Renal pelvis (tissue), 4 donors: ENCODE results near the gene SPTLC3. TPM values are rescaled to one million over a fixed set of nuclear protein-coding genes. Genes with fewer than 3 reads are reported as not detected.

Experiments
- DNase-seq: peaks from one replicate; pipeline ENCODE4 v3.0.0-alpha.2; 2013
- polyA plus RNA-seq, 3 donors: library from polyadenylated mRNA; unstranded; fragments of 120-200 nt; gene quantifications; one replicate each; pipeline ENCODE4 v1.2.1, GENCODE V29; 2013; ENCODE audit not compliant: insufficient read length in 3 of 3

Gene SPTLC3
- polyA plus RNA-seq, 3 donors: 16.9 to 25.3 (median 20.7) TPM

DNA sequence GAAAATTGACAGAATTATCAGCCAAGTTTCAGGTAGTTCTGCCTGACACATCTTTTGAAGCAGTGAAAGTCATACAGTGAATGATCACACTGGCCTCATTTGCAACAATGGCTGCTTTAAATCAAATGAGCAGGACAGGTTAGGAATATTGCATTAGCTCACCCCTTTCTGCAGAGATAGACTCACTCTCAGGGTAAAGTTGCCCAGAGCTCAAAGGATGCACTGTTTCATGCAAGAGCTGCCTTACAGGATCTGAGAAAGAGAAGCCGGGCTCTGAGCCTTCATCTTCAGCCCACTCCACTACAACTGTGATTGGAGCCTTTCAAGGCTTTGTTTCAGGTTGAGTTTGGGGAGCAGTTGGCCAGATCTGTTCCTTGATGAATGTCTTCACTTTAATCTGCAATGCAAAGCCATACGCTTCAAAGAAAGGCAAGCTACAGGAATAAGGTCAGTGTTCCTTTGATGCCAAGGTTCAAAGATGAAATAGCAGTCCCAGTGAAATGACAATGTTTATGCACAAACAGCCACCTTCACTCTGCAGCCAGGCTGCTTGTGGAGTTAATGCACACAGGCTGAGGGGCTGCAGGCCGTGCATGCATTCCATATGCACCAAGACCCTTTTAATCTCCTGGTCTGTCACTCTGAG lies 121.4 kb downstream of the SPTLC3 start:
- DNase-seq: no peak

DNA sequence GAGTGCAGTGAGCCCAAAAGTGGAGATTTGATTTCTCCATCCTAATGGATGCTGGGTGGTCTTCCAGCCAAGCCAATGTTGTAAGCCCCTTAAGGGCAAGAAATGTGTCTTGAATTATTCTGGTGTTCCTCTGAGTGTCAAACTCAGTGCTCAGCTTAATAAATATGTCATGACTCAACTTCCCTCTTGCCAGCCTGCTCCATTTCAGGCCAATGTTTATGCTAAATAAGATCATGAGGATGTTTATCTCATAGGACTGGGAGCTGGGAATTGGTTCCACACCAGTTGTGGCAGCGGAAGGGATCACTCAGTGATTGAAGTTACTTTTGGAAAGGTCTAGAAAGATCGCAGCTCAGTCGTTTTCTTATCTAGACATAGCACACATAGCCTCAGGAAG lies 121.9 kb downstream of the SPTLC3 start:
- no peak for DNase-seq

DNA sequence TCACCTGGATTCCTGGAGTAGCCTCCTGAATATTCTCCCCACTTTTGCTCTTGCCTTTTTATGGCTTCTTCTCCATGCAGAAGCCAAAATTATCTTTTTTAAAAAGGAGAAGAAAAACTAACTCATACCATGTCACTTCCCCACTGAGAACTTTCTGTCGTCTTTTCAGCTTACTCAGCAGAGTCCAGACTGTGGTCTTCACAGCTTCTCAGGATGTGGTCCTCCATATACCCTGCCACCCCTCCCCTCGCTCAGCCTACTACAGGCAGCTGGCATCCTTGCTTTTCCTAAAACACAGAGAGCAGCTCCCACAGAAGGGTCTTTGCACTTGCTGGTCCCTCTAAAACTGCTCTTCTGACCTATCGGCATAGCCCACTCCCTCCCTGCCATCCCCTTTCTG lies 122.9 kb downstream of the SPTLC3 start:
- DNase-seq: no peak

DNA sequence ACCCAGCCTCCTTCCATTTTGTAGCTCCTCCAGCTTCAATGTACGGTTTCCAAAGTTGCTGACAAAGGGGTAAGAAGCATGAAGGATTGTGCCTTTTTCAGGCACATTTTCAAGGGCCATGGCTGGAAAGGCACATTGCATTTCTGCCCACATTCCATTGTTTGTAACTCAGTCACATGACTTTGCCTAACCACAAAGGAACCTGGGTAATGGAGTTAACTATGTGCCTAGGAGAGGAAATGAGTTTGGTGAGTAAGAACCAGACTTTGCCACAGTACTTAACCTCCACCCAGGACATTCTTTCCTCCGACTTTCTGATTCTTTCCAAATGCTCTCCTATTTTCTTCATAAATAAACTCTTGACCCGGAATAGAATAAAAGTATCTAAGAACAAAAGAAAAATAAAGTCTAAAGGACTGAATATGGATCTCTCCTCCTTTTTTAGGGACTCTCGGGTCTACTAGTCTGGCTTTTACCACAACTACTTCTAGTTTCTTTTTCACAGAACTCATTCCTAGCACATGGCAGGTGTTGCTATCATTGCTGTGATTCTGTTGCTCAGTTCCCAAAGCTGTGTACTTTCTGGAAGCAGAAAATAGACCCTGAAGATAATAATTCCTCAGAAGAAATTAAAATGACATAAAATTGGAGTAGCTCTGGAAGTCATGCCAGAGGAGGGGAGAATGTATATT lies 130.8 kb downstream of the SPTLC3 start:
- no peak for DNase-seq

DNA sequence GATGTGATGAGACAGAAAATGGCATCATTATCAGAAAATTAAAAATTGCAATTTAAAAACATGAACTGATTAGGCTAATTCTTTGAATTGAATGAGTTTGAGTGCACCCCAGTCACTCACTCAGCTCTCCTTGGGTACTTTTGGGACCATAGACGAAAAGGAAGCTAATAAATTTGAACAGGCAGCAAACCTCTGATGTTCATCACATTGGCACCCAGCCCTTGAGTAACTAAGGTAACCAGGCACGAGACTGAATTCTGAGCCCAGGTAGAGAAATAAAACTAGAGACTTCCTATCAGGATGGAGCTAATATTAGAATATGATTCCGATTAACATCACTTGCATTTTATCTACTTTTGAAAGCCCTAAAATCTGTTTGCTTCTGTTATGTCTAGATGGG lies 131.4 kb downstream of the SPTLC3 start:
- DNase-seq: no peak

DNA sequence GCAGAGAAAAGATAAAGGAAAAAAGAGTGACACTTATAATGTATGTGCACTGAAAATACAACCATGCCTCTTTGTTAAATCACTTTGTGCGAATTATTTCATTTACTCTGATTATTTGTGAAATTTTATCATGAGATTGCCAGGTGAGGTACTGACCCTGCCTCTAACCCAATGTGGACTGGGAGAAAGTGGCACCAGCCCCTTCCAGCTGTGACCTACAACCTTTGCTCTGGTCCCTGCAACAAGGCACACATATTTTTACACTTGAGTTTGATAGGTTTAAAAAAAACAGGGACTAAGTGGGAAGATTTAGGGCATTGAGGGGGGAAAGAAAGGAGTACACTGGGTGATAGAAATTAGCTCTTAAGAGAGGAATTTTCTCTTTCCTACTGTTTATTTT lies 132.0 kb downstream of the SPTLC3 start:
- no peak for DNase-seq

DNA sequence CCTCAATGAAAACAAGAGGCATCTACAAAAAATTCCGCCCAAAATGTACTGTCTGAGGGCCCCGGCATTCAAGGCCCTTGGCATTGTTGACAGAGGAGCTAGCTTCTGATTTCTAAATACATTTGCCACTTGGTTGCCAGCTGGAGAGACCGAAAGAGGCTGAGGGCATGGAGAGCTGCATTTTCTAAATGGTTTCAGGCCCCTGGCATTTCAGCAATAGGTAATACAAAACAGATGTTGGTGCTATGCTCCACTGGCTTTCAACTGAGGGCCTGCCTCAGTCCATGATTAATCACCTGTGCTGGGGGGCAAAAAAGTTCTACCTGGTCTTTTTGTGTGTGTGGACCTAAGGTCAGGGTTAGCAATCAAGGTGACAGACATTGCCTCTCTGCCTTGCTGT lies 132.8 kb downstream of the SPTLC3 start:
- DNase-seq: peak; percentile 36

DNA sequence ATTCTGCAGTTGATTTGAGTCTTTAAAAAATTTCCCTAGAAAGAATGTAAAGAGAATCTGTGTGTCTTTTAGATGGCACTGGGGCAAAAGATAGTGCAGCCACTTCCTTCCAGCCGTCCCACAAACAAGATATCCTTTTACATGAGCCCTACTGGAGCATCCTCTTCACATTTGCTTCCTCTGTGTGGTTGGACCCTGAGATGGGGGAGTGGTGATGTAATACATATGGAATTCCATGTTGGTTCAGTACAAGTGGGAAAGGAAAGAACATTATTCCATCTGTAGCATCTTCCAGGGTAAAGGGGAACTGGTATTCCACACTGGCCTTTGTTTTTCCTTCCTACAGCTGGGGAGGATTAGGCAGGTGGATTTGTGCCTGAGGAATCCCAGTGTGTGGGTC lies 133.4 kb downstream of the SPTLC3 start:
- DNase-seq: no peak

DNA sequence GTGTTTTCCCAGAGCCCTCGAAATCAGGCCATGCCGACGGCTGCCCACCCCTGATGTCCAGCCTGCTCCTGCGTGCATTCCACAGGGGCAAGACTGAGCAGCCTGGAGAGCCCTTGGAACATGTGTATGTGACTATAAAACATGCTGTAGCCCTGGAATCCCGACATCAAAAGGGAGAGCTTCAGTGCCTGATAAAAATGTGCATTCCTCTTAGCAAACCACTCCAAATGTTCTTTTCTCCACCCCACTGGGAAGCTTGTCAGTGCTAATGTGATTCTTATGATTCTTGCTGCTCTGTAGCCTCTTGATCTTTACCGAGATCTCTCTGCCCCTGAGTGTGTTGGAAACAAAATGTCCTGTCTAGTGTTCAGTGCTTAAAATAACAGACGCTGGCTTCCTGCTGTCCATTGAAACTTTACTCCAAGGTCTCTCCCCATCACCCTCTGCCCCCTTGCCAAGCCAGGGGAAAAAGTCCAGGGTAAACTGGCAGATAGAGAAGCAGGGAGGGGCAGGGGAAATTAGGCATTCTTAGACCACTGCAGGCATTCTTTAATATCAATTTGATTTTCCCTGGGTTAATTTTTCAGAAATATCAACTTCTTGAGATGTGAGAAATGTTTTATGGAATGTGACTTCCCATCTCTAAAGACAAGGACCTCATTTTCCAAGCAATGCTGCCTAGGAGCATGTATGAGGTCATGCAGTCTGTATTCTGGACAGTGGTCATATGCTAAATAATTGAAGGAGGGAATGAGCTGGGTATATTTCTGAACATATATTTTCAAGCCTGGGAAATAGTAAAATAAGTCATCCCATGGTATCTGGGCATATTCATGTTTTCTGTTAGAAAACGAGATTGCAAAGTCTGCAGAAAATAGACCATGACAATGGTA lies 138.5 kb downstream of the SPTLC3 start:
- no peak for DNase-seq

DNA sequence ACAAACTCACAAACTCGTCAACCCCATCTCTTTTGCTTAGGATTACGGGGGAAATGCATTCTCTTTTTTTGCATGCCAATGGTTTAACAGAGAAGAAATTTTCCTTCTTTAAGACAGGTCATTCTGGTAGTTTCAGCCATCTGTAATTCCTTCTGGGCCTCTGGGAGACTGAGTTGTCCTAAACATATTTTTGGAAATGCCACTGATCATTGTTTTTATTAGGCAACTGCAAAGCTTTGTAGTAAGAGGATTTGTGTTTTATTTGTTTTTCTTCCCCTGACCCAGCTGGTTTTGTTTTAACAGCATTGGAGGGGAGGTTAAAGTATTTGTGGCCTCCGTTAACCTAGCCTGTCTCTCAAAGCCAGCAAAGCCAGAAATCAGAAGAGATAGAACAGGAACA lies 139.2 kb downstream of the SPTLC3 start:
- no peak for DNase-seq

DNA sequence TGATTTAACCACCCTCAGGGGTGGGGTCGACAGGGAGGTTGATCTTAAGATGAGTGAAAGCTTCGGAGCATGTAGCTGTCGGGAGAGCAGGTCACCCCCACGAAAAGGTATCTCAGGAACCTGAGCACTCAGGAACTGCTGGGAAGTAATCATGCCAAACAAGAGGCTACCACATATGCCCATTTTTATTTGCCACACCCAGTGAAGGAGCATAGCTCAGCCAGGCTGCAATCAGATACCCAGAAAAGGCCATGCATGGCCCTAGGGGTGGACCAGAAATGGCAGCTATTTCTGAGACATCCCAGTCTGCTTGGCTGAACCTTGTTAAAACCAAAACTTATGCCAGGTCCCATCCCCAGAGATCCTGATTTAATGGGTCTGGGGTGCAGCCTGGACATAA lies 139.6 kb downstream of the SPTLC3 start:
- no peak for DNase-seq

DNA sequence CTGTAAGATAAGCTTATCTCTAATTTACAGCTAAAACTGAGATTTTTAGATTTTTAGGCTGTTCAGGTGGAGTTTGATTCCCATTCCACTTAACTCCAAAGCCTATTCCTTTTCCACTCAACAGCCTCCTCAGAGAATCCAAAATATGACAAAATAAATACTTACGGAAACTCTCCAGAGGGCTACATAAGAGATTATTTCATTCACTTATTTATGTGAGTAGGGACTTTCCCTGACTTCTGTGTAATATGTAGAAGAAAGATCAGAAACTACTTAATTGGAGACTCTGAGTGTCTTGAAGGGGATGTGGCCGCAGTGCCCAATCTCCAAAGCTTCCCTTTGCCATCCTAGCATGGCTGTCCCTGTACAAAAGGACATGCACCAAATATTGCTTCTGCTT lies 140.2 kb downstream of the SPTLC3 start:
- DNase-seq: no peak

DNA sequence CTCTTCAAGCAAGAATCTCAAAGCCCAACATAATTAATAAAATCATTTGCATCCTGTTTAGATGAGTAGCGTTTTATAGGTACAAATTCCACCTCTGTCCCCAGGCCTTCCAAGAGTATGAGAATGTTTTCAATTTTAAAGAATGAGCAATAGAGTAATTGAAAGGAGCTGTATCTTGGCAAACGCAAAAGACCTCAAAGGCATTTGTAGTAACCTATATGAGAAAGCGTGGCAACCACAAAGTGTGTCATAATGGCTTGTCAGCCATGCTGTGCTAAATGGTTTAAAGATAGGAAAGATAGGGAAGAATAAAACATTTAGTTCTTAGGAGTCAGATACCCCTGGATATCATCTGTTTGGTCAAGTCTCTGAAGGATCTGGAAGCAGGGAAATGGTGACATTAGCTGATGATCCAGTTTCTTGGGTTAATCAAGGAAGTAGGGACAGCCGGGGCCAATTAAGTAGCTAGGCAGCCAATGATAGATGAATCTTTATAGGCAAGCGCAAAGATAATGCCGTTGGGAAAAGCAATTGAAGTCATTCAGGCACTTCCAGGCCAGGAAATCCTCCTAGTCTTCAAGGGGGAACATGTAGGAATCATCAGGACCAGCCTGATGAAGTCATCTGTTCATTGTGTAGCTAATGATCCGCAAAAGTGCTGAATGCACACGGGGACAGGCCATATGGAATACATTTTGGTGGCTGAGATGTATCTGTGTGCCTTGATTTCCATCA lies 140.8 kb downstream of the SPTLC3 start:
- no peak for DNase-seq

DNA sequence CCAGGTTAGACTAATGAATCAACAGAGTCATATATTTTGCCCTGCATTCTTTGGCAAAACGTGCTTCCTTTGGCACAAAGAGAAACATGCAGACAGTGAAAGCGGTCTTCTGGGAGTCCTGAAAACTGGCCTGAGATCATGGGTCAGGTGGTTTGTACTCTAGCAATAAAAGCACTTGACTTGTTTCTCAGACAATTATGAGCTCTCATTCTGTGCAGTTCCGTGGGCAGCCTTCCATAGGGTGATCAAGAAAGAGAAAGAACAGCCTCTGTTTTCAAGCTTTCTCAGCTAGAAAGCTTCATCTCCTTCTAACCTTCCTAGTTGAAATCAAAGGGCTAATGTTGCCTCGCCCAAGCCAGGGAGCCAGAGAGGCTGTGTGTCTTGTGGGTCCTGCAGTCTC lies 149.6 kb downstream of the SPTLC3 start:
- DNase-seq: no peak

DNA sequence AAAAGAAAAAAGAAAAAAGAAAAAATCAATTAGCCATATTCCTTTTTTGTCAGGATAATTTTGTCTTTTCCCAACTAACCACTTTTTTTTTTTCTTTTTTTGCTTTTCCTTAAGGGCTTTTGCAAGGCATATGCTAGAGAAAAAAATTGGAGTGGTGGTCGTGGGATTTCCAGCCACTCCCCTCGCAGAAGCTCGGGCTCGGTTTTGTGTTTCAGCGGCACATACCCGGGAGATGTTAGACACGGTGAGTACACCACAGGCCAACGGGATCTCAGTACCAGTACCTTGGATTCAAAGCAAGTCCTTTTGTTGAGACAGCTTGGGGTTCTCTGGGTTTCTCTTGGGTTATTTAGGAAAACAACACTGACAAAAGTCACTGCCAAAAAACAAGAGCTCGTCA lies 151.1 kb downstream of the SPTLC3 start:
- no peak for DNase-seq

DNA sequence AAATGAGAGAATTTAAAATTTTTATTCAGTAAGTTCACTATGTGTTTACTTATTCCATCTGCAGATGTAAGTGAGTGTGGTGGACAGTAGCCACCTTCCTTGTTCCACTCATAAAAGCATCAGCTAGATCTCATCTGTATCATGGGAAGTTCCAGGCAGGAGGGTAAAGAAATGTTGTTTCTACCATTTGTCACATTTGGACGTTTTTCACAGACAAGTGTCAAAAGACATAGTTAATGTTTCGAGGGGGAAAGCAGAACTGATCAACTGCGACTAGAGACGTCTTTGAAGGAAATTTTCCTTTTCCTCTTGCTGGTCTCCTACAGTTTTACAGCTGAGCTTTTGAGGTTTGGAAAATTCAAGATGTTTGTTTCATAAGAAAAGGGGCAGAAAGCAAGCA lies 156.4 kb downstream of the SPTLC3 start:
- DNase-seq: no peak

DNA sequence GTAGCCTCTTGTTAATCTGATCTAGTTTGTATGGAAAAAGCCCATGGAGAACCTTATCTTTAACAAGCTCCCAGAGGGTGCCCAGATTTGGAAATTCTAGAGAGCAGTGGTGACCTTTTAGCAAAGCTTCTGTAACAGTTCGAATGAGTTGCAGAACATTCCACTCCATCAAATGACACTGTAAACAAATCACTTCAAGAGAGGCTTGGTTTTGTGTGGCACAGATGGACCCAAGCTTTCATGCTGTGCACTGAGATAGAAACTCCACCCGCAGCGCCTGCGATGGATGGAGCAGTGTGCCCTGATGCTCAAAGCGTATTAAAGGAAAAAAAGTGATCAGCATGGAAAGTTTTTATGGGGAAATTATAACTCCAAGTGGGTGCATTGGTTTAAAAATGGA lies 157.2 kb downstream of the SPTLC3 start:
- DNase-seq: no peak

DNA sequence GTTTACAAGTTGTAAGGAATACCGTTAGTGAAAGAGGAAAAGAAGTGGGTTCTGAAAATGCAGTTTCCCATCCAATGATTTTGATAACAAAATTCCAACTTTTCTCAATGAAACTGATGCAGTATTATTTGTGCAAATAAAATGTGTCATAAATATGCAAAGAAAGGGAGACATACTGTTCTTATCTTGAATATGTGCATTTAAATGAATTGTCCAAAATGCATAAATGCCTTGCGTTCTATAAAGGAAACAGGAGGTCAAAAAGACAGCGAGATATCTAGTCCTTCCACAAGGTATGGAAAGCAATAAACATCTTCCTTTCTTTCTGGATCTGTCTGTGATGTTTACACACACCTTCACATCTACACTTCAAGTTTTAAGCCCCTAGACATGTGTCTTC lies 157.7 kb downstream of the SPTLC3 start:
- no peak for DNase-seq

DNA sequence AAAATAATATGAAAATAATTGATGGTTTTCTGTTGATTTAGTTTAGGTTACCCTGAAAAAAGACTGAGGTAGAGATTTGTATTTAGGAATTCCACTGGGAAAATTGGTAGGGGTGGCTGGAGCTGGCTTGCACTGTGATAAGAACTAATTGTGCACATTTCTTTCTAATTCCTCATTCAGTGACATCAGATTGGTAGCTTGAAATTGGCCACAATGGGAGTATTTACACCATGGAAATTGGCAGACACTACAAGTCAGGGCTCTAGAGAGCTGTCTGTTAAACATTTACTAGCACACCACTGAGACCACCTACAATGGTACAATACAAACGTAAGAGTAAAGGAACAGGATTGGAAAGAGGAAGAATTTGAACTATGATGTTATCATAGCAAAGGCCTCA lies 160.3 kb downstream of the SPTLC3 start:
- no peak for DNase-seq

DNA sequence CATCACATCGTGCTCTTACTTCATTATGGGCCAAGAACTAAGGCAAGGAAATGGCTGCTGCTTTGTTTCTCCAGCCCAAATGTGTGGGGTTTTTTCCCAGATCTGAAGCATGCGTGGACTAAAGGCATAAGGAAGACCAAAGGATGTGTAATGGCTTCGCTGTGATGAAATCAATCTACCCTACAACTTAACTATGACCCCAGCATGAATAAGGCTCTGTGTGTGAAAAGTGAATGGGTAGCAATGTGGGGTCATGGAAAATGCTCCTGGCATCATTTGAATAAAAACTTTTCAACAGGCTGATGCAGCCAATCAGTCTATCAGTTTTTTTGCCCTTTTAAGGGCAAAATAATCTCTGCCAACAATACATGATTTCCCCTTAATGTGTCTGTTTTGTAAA lies 162.0 kb downstream of the SPTLC3 start:
- no peak for DNase-seq

DNA sequence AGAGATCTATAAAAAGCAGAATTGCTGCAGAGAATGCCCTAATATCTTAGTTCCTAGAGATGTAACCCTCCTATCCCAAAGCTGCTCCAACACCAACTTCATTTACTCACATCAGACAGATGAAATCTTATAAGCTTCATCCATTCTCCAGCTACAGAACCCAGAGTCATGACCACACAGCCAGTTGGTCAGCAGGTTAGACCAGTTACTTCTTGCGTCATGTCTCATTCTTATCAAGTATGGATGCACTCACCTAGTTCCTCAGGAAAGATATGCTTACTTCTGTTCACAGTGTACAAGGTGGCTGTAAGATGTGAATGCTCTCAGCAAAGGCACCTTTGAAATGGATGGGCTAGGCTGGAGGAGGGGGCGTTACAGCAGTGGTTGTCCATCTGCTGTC lies 164.4 kb downstream of the SPTLC3 start:
- no peak for DNase-seq

DNA sequence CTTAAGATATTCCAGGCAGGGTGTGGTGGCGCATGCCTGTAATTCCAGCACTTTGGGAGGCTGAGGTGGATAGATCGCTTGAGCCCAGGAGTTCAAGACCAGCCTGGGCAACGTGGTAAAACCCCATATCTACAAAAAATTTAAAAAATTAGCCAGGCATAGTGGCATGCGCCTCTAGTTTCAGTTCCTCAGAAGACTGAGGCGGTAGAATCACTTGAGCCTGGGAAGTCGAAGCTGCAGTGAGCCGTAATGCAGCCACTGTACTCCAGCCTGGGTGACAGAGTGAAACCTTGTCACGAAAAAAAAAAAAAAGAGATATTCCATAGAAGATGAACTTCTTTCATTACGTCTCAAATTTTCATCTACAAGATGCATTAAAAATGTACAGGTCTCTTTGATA lies 165.6 kb downstream of the SPTLC3 start:
- DNase-seq: no peak
